ENCODE data around the gene GRIN3B. TPM values are rescaled to one million over a fixed set of nuclear protein-coding genes. Genes with fewer than 3 reads are reported as not detected.

GRIN3B gene
- total and polyA plus RNA-seq, 2 of the 8 experiments (the other 6 are each of a cell fraction or from before 2014, with no cell fraction given) = 0.45 to 1.0 TPM

- no peak for TF ChIP-seq CHD7 (IDR thresholded peaks at IDR 0.05; ENCODE audit: insufficient replicate concordance, low read length)
- TF ChIP-seq ZNF274 (IDR thresholded peaks at IDR 0.05; ENCODE audit: borderline replicate concordance, extremely low read depth, low read length) = no peak
- peak; percentile 91 for TF ChIP-seq TAF1 (IDR thresholded peaks at IDR 0.05; ENCODE audit: low read depth, low read length)
- TF ChIP-seq CBX8 (IDR thresholded peaks at IDR 0.05; ENCODE audit: borderline replicate concordance, low read depth, low read length) = no peak
- TF ChIP-seq EZH2 (IDR thresholded peaks at IDR 0.05; ENCODE audit: low read depth, low read length, severe bottlenecking) = no peak
- TF ChIP-seq SP2 (IDR thresholded peaks at IDR 0.05; ENCODE audit: low read length) = no peak
- no peak for TF ChIP-seq TCF12 (IDR thresholded peaks at IDR 0.05; ENCODE audit: low read depth, low read length)
- TF ChIP-seq EGR1 (IDR thresholded peaks at IDR 0.05; ENCODE audit: borderline replicate concordance, low read depth, low read length) = no peak
- peak; percentile 91 for TF ChIP-seq ASH2L (IDR thresholded peaks at IDR 0.05; ENCODE audit: low read length)
- no peak for TF ChIP-seq SUZ12 (IDR thresholded peaks at IDR 0.05; ENCODE audit: low read length)
These were observed 15.9 kb upstream of the GRIN3B start, which contains the start of gene WDR18 (continued) for GRCh38 chr19:984165-984967.

All from H1 (cell line).